Psoas muscle (tissue), 7 donors: Measurements from ENCODE around the gene RPL10. TPM values are rescaled to one million over a fixed set of nuclear protein-coding genes. Genes with fewer than 3 reads are reported as not detected.

Experiments used
- polyA plus RNA-seq, 3 donors: library from polyadenylated mRNA; stranded (reverse); fragments of 200-250 nt; gene quantifications; one replicate each; pipeline ENCODE4 v1.2.3, GENCODE V29; 2013
- total RNA-seq, 4 donors: library from RNA; stranded (reverse); fragmentation: NEBNext Ultra II Directional in 2 of 4; extraction: Animal tissue kit (Norgen Biotek cat#: 25700) in 2 of 4; gene quantifications; one replicate each; pipeline versions ENCODE4 v1.2.1 to v1.2.4, GENCODE V29; 2021 to 2023
- donor health status: healthy with polysubstance abuse.
- donor health status: DM: no; HTN: no; CAD: no; lungs with moderate emphysema.
- donor health status: Bipolar disorder and iron deficiency.
- donor health status: healthy.
- donor health status: DM: no; HTN: no; CAD: no.
- donor health status: DM: no; HTN: no; CAD: no.
- donor health status: DM: yes; HTN: yes; CAD: no.

Gene RPL10
- total and polyA plus RNA-seq, 7 donors, result 1,403 to 5,433 (median 2,633) TPM

Other genes starting within 250 kb of the RPL10 start
- gene OPN1MW, start 215.8 kb upstream of the RPL10 start, total RNA-seq, result not detected
- gene OPN1MW, start 215.8 kb upstream of the RPL10 start, polyA plus RNA-seq, result not detected
- not detected for gene OPN1MW2, start 178.6 kb upstream of the RPL10 start, total RNA-seq
- gene OPN1MW2, start 178.6 kb upstream of the RPL10 start, polyA plus RNA-seq, result not detected
- gene OPN1MW3, start 140.8 kb upstream of the RPL10 start, total RNA-seq, result not detected
- not detected for gene OPN1MW3, start 140.8 kb upstream of the RPL10 start, polyA plus RNA-seq
- not detected for gene TEX28, start 103.3 kb upstream of the RPL10 start, total RNA-seq
- gene TEX28, start 103.3 kb upstream of the RPL10 start, polyA plus RNA-seq, result not detected
- under 1 TPM in 3 of 4 donors, not detected in 1; 0.19 to 0.44 (median 0.26) TPM for gene TKTL1, start 102.6 kb upstream of the RPL10 start, total RNA-seq
- gene TKTL1, start 102.6 kb upstream of the RPL10 start, polyA plus RNA-seq, result under 1 TPM; 0.24 to 0.52 (median 0.30) TPM
- 10 to 100 TPM; 66.9 to 92.5 (median 76.4) TPM for gene FLNA, start 23.7 kb upstream of the RPL10 start, total RNA-seq
- 100 to 1,000 TPM in 1 of 3 donors, 10 to 100 TPM in 2; 45.7 to 106 (median 56.0) TPM for gene FLNA, start 23.7 kb upstream of the RPL10 start, polyA plus RNA-seq
- gene EMD, start 19.1 kb upstream of the RPL10 start, total RNA-seq, result 10 to 100 TPM; 61.1 to 78.2 (median 66.5) TPM
- 100 to 1,000 TPM in 1 of 3 donors, 10 to 100 TPM in 2; 91.6 to 101 (median 94.9) TPM for gene EMD, start 19.1 kb upstream of the RPL10 start, polyA plus RNA-seq
- 100 to 1,000 TPM in 2 of 4 donors, 10 to 100 TPM in 2; 72.6 to 149 (median 111) TPM for gene DNASE1L1, start 10.9 kb downstream of the RPL10 start, total RNA-seq
- gene DNASE1L1, start 10.9 kb downstream of the RPL10 start, polyA plus RNA-seq, result 10 to 100 TPM; 42.2 to 75.1 (median 71.1) TPM
- gene TAFAZZIN, start 13.2 kb downstream of the RPL10 start, total RNA-seq, result 10 to 100 TPM; 17.7 to 25.5 (median 23.6) TPM
- 10 to 100 TPM; 19.2 to 21.8 (median 20.7) TPM for gene TAFAZZIN, start 13.2 kb downstream of the RPL10 start, polyA plus RNA-seq
- 10 to 100 TPM; 34.1 to 38.6 (median 34.5) TPM for gene ATP6AP1, start 30.3 kb downstream of the RPL10 start, total RNA-seq
- 10 to 100 TPM; 28.3 to 37.1 (median 31.0) TPM for gene ATP6AP1, start 30.3 kb downstream of the RPL10 start, polyA plus RNA-seq
- gene GDI1, start 38.8 kb downstream of the RPL10 start, total RNA-seq, result 10 to 100 TPM; 37.4 to 57.7 (median 49.8) TPM
- gene GDI1, start 38.8 kb downstream of the RPL10 start, polyA plus RNA-seq, result 10 to 100 TPM; 37.4 to 52.4 (median 50.7) TPM
- 10 to 100 TPM; 48.6 to 75.7 (median 55.6) TPM for gene FAM50A, start 45.8 kb downstream of the RPL10 start, total RNA-seq
- 100 to 1,000 TPM in 1 of 3 donors, 10 to 100 TPM in 2; 55.0 to 117 (median 86.5) TPM for gene FAM50A, start 45.8 kb downstream of the RPL10 start, polyA plus RNA-seq
- 1 to 10 TPM; 3.3 to 6.5 (median 6.0) TPM for gene PLXNA3, start 59.9 kb downstream of the RPL10 start, total RNA-seq
- 1 to 10 TPM; 1.7 to 2.6 (median 2.5) TPM for gene PLXNA3, start 59.9 kb downstream of the RPL10 start, polyA plus RNA-seq
- 10 to 100 TPM; 10.7 to 24.1 (median 22.7) TPM for gene LAGE3, start 80.9 kb downstream of the RPL10 start, total RNA-seq
- 10 to 100 TPM; 24.3 to 64.8 (median 27.4) TPM for gene LAGE3, start 80.9 kb downstream of the RPL10 start, polyA plus RNA-seq
- 10 to 100 TPM; 38.3 to 69.9 (median 46.3) TPM for gene UBL4A, start 88.2 kb downstream of the RPL10 start, total RNA-seq
- 100 to 1,000 TPM in 2 of 3 donors, 10 to 100 TPM in 1; 64.4 to 118 (median 106) TPM for gene UBL4A, start 88.2 kb downstream of the RPL10 start, polyA plus RNA-seq
- gene SLC10A3, start 92.3 kb downstream of the RPL10 start, total RNA-seq, result 10 to 100 TPM in 3 of 4 donors, 1 to 10 TPM in 1; 7.2 to 15.7 (median 13.8) TPM
- 10 to 100 TPM; 16.3 to 39.8 (median 32.2) TPM for gene SLC10A3, start 92.3 kb downstream of the RPL10 start, polyA plus RNA-seq
- gene FAM3A, start 117.9 kb downstream of the RPL10 start, total RNA-seq, result 10 to 100 TPM; 29.7 to 34.8 (median 32.8) TPM
- gene FAM3A, start 117.9 kb downstream of the RPL10 start, polyA plus RNA-seq, result 10 to 100 TPM; 37.5 to 40.4 (median 37.7) TPM
- 1 to 10 TPM; 6.2 to 9.1 (median 7.1) TPM for gene G6PD, start 148.5 kb downstream of the RPL10 start, total RNA-seq
- 1 to 10 TPM; 3.2 to 7.8 (median 4.6) TPM for gene G6PD, start 148.5 kb downstream of the RPL10 start, polyA plus RNA-seq
- gene IKBKG, start 149.2 kb downstream of the RPL10 start, total RNA-seq, result 10 to 100 TPM; 11.3 to 27.5 (median 16.9) TPM
- 10 to 100 TPM; 16.9 to 28.8 (median 22.8) TPM for gene IKBKG, start 149.2 kb downstream of the RPL10 start, polyA plus RNA-seq
- not detected for gene CTAG1A, start 186.8 kb downstream of the RPL10 start, total RNA-seq
- not detected for gene CTAG1A, start 186.8 kb downstream of the RPL10 start, polyA plus RNA-seq
- gene CTAG1B, start 220.9 kb downstream of the RPL10 start, total RNA-seq, result not detected
- gene CTAG1B, start 220.9 kb downstream of the RPL10 start, polyA plus RNA-seq, result not detected